Measurements from ENCODE around the gene NRBP1. TPM values are rescaled to one million over a fixed set of nuclear protein-coding genes. Genes with fewer than 3 reads are reported as not detected.
A peak's percentile ranks its signal among the peaks of the same experiment; 100 is the strongest.

NRBP1 gene
- total RNA-seq, 1 donor from 2014 or later, result 117 TPM

GRCh38 chr2:27442920-27443282 lies 14.5 kb downstream of the NRBP1 start:
- H3K27me3 Mint-ChIP-seq (ENCODE audit: unreplicated experiment), result peaks cover 6% of the 10 kb centered on the region
- H3K4me1 Mint-ChIP-seq (ENCODE audit: unreplicated experiment), result peaks cover 17% of the 10 kb centered on the region
- no peak for TF ChIP-seq CTCF (IDR thresholded peaks at IDR 0.05; ENCODE audit: unreplicated experiment)
- peaks cover 45% of the 10 kb centered on the region for H3K36me3 Mint-ChIP-seq (ENCODE audit: low read depth, unreplicated experiment)
- no peaks in the 10 kb centered on the region for H3K9me3 Mint-ChIP-seq (ENCODE audit: unreplicated experiment)
- no peak overlapping the region for H3K27ac Mint-ChIP-seq (ENCODE audit: unreplicated experiment)
- no peak for DNase-seq (ENCODE audit: low spot score)
- peak overlapping the region; percentile 22 for H3K4me3 Mint-ChIP-seq (ENCODE audit: unreplicated experiment)

- H3K9me3 Mint-ChIP-seq (ENCODE audit: unreplicated experiment), result no peaks in the 10 kb centered on the region
- no peak for TF ChIP-seq CTCF (IDR thresholded peaks at IDR 0.05; ENCODE audit: unreplicated experiment)
- peaks cover 51% of the 10 kb centered on the region for H3K36me3 Mint-ChIP-seq (ENCODE audit: low read depth, unreplicated experiment)
- no peak overlapping the region for H3K27ac Mint-ChIP-seq (ENCODE audit: unreplicated experiment)
- no peak overlapping the region for H3K4me3 Mint-ChIP-seq (ENCODE audit: unreplicated experiment)
- peaks cover 8% of the 10 kb centered on the region for H3K27me3 Mint-ChIP-seq (ENCODE audit: unreplicated experiment)
- no peak for DNase-seq (ENCODE audit: low spot score)
- H3K4me1 Mint-ChIP-seq (ENCODE audit: unreplicated experiment), result peaks cover 17% of the 10 kb centered on the region
These were observed 16.7 kb downstream of the NRBP1 start for GRCh38 chr2:27445155-27445554.

- Mint-ChIP-seq H3K36me3 (ENCODE audit: low read depth, unreplicated experiment) (peaks cover 48% of the 10 kb centered on the region), H3K27me3 (ENCODE audit: unreplicated experiment) (peaks cover 6% of the 10 kb centered on the region), H3K9me3 (ENCODE audit: unreplicated experiment) (no peaks in the 10 kb centered on the region), H3K27ac (ENCODE audit: unreplicated experiment) (no peak overlapping the region), H3K4me1 (ENCODE audit: unreplicated experiment) (peaks cover 17% of the 10 kb centered on the region), H3K4me3 (ENCODE audit: unreplicated experiment) (no peak overlapping the region)
- no peak for DNase-seq (ENCODE audit: low spot score)
- no peak for TF ChIP-seq CTCF (IDR thresholded peaks at IDR 0.05; ENCODE audit: unreplicated experiment)
These were observed 17.2 kb downstream of the NRBP1 start for GRCh38 chr2:27445615-27446014.

DNA sequence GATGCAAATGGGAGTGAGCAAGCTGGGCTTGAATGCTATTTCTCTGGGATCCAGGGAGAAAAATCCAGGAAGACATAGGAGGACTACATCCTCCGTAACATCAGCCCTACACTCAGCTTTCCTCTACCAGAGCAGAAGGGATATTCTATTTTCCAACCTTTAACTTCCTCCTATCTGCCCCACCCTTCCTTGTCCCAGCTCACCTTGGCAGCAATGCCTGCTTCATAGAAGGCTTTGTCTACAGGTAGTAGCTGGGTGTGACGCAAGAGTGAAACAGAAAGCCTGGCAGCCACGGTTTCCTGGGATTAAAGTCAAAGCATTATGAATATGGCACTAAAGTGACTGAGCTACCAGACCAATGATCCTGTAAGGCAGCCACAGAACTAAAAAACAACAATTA lies 17.6 kb downstream of the NRBP1 start:
- Mint-ChIP-seq H3K27ac (ENCODE audit: unreplicated experiment) (no peak overlapping the region), H3K4me1 (ENCODE audit: unreplicated experiment) (peaks cover 16% of the 10 kb centered on the region), H3K36me3 (ENCODE audit: low read depth, unreplicated experiment) (peaks cover 44% of the 10 kb centered on the region)

GRCh38 chr2:27448381-27448780 lies 19.9 kb downstream of the NRBP1 start:
- DNase-seq (ENCODE audit: low spot score), result no peak
- Mint-ChIP-seq H3K9me3 (ENCODE audit: unreplicated experiment) (no peaks in the 10 kb centered on the region), H3K27me3 (ENCODE audit: unreplicated experiment) (peaks cover 3% of the 10 kb centered on the region), H3K4me1 (ENCODE audit: unreplicated experiment) (peaks cover 4% of the 10 kb centered on the region), H3K4me3 (ENCODE audit: unreplicated experiment) (no peak overlapping the region), H3K27ac (ENCODE audit: unreplicated experiment) (no peak overlapping the region), H3K36me3 (ENCODE audit: low read depth, unreplicated experiment) (peaks cover 39% of the 10 kb centered on the region)
- no peak for TF ChIP-seq CTCF (IDR thresholded peaks at IDR 0.05; ENCODE audit: unreplicated experiment)

More for the DNA sequence above, 17.6 kb downstream of the NRBP1 start:
- no peak overlapping the region for H3K4me3 Mint-ChIP-seq (ENCODE audit: unreplicated experiment)
- TF ChIP-seq CTCF (IDR thresholded peaks at IDR 0.05; ENCODE audit: unreplicated experiment), result no peak
- no peak for DNase-seq (ENCODE audit: low spot score)
- H3K9me3 Mint-ChIP-seq (ENCODE audit: unreplicated experiment), result no peaks in the 10 kb centered on the region
- H3K27me3 Mint-ChIP-seq (ENCODE audit: unreplicated experiment), result peaks cover 6% of the 10 kb centered on the region
